Measurements from ENCODE around the gene PCDHB11. TPM values are rescaled to one million over a fixed set of nuclear protein-coding genes. Genes with fewer than 3 reads are reported as not detected.
"Not testable (repeated sequence)": the region's sequence is repeated elsewhere in the genome, so short reads cannot be mapped to it uniquely, and the experiment has no call there.

The PCDHB11 gene
- total RNA-seq, 4 donors from 2014 or later, result 2.0 to 3.4 (median 2.5) TPM

DNA sequence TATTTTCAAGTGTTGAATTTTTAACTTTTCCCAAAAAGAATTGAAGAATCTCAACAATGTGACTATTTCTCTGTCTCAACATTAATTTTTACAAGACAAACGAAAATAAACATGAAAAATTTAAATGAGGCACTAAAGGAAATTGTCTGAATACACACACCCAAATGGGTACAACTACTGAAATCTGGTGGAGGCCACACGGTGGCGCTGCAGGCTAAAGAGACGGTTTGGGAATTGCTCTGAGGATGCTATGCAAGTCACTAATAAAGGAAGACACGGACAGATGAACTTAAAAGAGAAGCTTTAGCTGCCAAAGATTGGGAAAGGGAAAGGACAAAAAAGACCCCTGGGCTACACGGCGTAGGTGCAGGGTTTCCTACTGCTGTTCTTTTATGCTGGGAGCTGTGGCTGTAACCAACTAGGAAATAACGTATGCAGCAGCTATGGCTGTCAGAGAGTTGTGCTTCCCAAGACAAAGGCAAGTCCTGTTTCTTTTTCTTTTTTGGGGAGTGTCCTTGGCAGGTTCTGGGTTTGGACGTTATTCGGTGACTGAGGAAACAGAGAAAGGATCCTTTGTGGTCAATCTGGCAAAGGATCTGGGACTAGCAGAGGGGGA is 7.2 kb upstream of the PCDHB11 start, which contains the start of gene PCDHB10:
Gene PCDHB10 (plus strand): TSS at position 244 of the 616 bp plus-strand sequence. CDS start 200 bp downstream, at position 444.
- WGBS, 2 donors, result 8 to 13% methylated on average over 10 of the region's 10 CpGs
- TF ChIP-seq, protein P1, sequence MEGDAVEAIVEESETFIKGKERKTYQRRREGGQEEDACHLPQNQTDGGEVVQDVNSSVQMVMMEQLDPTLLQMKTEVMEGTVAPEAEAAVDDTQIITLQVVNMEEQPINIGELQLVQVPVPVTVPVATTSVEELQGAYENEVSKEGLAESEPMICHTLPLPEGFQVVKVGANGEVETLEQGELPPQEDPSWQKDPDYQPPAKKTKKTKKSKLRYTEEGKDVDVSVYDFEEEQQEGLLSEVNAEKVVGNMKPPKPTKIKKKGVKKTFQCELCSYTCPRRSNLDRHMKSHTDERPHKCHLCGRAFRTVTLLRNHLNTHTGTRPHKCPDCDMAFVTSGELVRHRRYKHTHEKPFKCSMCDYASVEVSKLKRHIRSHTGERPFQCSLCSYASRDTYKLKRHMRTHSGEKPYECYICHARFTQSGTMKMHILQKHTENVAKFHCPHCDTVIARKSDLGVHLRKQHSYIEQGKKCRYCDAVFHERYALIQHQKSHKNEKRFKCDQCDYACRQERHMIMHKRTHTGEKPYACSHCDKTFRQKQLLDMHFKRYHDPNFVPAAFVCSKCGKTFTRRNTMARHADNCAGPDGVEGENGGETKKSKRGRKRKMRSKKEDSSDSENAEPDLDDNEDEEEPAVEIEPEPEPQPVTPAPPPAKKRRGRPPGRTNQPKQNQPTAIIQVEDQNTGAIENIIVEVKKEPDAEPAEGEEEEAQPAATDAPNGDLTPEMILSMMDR (IDR thresholded peaks at IDR 0.05), result peak in 1 of 6 experiments; percentile 12
- no peak for TF ChIP-seq POLR2A (IDR thresholded peaks at IDR 0.05)
- Histone ChIP-seq H3K27me3 (no peaks in the 10 kb centered on the region), H3K27ac (no peak within 1 kb of the TSS), H3K4me3 (replicated peaks in 1 of 3) (no peak within 1 kb of the TSS), H3K36me3 (no peaks in the 10 kb centered on the region), H3K4me1 (no peaks in the 10 kb centered on the region), H3K9me3 (no peaks in the 10 kb centered on the region)
- intact Hi-C loops (cut with DNase I), result no loop called here
- DNase-seq, result peak in 1 of 2 donors; percentile 6

DNA sequence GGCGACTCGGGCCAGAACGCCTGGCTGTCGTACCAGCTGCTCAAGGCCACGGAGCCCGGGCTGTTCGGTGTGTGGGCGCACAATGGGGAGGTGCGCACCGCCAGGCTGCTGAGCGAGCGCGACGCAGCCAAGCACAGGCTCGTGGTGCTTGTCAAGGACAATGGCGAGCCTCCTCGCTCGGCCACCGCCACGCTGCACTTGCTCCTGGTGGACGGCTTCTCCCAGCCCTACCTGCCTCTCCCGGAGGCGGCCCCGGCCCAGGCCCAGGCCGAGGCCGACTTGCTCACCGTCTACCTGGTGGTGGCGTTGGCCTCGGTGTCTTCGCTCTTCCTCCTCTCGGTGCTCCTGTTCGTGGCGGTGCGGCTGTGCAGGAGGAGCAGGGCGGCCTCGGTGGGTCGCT is 5.1 kb upstream of the PCDHB11 start:
- intact Hi-C loops (cut with DNase I); H3K4me1 ChIP-seq; DNase-seq; H3K36me3 ChIP-seq; H3K27me3 ChIP-seq; H3K9me3 ChIP-seq; H3K4me3 ChIP-seq (replicated peaks in 1 of 3); H3K27ac ChIP-seq: not testable (repeated sequence)
- 20% methylated on average over 4 of the region's 37 CpGs; no CpG with 5 or more reads in 1 of the 2 donors for WGBS, 2 donors

DNA sequence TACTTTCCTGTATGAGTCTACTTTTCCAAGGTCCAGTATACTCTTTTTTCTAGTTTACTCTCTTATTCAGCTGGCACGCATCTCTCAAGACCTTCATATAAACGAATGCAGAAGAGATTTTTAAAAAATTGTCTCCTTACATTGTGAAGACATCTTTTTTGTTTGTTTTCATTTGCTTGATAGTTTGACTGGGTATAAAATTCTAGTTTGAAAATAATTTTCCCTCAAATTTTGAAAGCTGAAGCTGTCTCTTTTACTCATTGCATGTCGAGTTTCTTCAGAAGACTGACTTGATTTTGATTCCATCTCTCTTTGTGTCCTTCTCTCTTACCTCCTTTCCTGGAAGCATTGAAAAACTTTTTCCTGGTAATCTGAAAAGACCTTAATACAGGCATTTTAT is 3.1 kb upstream of the PCDHB11 start:
- no peak for TF ChIP-seq POLR2A (IDR thresholded peaks at IDR 0.05)
- TF ChIP-seq, protein P1 (IDR thresholded peaks at IDR 0.05), result no peak
- WGBS, 2 donors, result 43 to 72% methylated on average over 3 of the region's 3 CpGs
- intact Hi-C loops (cut with DNase I), result no loop called here

DNA sequence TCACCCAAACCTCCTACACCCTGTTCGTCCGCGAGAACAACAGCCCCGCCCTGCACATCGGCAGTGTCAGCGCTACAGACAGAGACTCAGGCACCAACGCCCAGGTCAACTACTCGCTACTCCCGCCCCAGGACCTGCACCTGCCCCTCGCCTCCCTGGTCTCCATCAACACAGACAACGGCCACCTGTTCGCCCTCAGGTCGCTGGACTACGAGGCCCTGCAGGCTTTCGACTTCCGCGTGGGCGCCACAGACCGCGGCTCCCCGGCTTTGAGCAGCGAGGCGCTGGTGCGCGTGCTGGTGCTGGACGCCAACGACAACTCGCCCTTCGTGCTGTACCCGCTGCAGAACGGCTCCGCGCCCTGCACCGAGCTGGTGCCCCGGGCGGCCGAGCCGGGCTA is 1.7 kb downstream of the PCDHB11 start:
- not testable (repeated sequence) for H3K4me1 ChIP-seq; H3K4me3 ChIP-seq (replicated peaks in 1 of 3)
- 22 to 43% methylated on average over 17 to 29 of the region's 38 CpGs for WGBS, 2 donors

More for the DNA sequence above, 3.1 kb upstream of the PCDHB11 start:
- Histone ChIP-seq H3K4me1 (no peaks in the 10 kb centered on the region), H3K27ac (no peak overlapping the region), H3K36me3 (no peaks in the 10 kb centered on the region), H3K9me3 (no peaks in the 10 kb centered on the region), H3K4me3 (replicated peaks in 1 of 3) (no peak overlapping the region), H3K27me3 (no peaks in the 10 kb centered on the region)
- DNase-seq, result no peak

DNA sequence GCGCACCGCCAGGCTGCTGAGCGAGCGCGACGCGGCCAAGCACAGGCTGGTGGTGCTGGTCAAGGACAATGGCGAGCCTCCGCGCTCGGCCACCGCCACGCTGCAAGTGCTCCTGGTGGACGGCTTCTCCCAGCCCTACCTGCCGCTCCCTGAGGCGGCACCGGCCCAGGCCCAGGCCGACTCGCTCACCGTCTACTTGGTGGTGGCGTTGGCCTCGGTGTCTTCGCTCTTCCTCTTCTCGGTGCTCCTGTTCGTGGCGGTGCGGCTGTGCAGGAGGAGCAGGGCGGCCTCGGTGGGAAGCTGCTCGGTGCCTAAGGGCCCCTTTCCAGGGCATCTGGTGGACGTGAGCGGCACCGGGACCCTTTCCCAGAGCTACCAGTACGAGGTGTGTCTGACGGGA is 2.2 kb downstream of the PCDHB11 start:
- DNase-seq; H3K27me3 ChIP-seq; intact Hi-C loops (cut with DNase I); H3K4me3 ChIP-seq (replicated peaks in 1 of 3); H3K27ac ChIP-seq; H3K9me3 ChIP-seq; H3K4me1 ChIP-seq; H3K36me3 ChIP-seq: not testable (repeated sequence)
- WGBS, 2 donors, result 32 to 52% methylated on average over 8 to 12 of the region's 35 CpGs

More for the DNA sequence above, 1.7 kb downstream of the PCDHB11 start:
- H3K9me3 ChIP-seq; H3K27ac ChIP-seq; H3K36me3 ChIP-seq; intact Hi-C loops (cut with DNase I); H3K27me3 ChIP-seq; DNase-seq: not testable (repeated sequence)

DNA sequence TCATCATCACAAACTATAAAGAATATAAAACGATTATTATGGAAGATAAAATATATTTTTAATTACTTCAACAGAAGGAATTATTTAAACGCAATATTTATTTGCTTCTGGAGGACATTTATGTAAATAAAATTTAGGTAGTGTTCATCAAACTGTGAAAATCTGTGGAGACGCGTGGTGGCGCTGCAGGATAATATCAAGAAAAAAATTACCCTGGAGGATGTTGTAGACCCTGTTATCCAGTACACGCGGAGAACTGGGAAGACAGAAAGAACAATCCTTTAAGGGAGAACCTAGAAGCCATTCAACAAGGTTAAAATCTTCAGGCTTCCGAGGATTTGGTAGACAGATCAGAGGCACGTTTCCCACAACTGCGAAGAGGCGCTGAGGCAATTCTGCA is 9.1 kb downstream of the PCDHB11 start, which contains the start of gene PCDHB12:
Gene PCDHB12 (plus strand): TSS at position 242 of the 400 bp plus-strand sequence. CDS start 189 bp downstream, outside the sequence.
- no peak for DNase-seq
- no peaks in the 10 kb centered on the region for H3K9me3 ChIP-seq
- no peak within 1 kb of the TSS for H3K4me3 ChIP-seq (replicated peaks in 1 of 3)
- H3K27ac ChIP-seq, result no peak within 1 kb of the TSS
- no peaks in the 10 kb centered on the region for H3K4me1 ChIP-seq
- no peak for TF ChIP-seq POLR2A (IDR thresholded peaks at IDR 0.05)
- TF ChIP-seq, protein P1 (IDR thresholded peaks at IDR 0.05), result peak in 1 of 6 experiments; percentile 10
- H3K27me3 ChIP-seq, result no peaks in the 10 kb centered on the region
- intact Hi-C loops (cut with DNase I), result no loop called here
- H3K36me3 ChIP-seq, result no peaks in the 10 kb centered on the region
- 18 to 28% methylated on average over 11 of the region's 11 CpGs for WGBS, 2 donors

DNA sequence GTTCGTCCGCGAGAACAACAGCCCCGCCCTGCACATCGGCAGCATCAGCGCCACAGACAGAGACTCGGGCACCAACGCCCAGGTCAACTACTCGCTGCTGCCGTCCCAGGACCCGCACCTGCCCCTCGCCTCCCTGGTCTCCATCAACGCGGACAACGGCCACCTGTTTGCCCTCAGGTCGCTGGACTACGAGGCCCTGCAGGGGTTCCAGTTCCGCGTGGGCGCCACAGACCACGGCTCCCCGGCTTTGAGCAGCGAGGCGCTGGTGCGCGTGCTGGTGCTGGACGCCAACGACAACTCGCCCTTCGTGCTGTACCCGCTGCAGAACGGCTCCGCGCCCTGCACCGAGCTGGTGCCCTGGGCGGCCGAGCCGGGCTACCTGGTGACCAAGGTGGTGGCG is 10.9 kb downstream of the PCDHB11 start:
- 10 to 70% methylated on average over 2 to 24 of the region's 39 CpGs for WGBS, 2 donors
- H3K27me3 ChIP-seq; H3K4me1 ChIP-seq; H3K27ac ChIP-seq; H3K4me3 ChIP-seq (replicated peaks in 1 of 3); DNase-seq; H3K36me3 ChIP-seq; intact Hi-C loops (cut with DNase I); H3K9me3 ChIP-seq: not testable (repeated sequence)

DNA sequence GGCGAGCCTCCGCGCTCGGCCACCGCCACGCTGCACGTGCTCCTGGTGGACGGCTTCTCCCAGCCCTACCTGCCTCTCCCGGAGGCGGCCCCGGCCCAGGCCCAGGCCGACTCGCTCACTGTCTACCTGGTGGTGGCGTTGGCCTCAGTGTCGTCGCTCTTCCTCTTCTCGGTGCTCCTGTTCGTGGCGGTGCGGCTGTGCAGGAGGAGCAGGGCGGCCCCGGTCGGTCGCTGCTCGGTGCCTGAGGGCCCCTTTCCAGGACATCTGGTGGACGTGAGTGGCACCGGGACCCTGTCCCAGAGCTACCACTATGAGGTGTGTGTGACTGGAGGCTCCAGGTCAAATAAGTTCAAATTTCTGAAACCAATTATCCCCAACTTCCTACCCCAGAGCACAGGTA is 11.4 kb downstream of the PCDHB11 start:
- H3K9me3 ChIP-seq; H3K4me1 ChIP-seq; H3K36me3 ChIP-seq; H3K27me3 ChIP-seq; H3K4me3 ChIP-seq (replicated peaks in 1 of 3); DNase-seq; H3K27ac ChIP-seq; intact Hi-C loops (cut with DNase I): not testable (repeated sequence)
- WGBS, 2 donors, result 11 to 45% methylated on average over 4 to 20 of the region's 27 CpGs

All from thyroid gland (tissue), 4 donors.